Fibroblast of pulmonary artery (primary cell): ENCODE data around the gene SARS1.

Experiments used
- DNase-seq: peaks from one replicate; pipeline ENCODE4 v3.0.0-alpha.2; 2010; ENCODE audit warnings: low read depth
- H3K4me3 ChIP-seq: replicated peaks from 2 replicates; pipeline ENCODE4 v1.5.1; 2011; ENCODE audit warnings: low read depth, mild to moderate bottlenecking, control low read depth, low read length, moderate library complexity
- TF ChIP-seq, protein P1 (sequence below): IDR thresholded peaks from 2 replicates; pipeline ENCODE4 v1.5.1; 2011; ENCODE audit warnings: mild to moderate bottlenecking, control low read depth, low read length, inconsistent platforms; ENCODE audit errors: missing control alignments

Gene SARS1

DNA sequence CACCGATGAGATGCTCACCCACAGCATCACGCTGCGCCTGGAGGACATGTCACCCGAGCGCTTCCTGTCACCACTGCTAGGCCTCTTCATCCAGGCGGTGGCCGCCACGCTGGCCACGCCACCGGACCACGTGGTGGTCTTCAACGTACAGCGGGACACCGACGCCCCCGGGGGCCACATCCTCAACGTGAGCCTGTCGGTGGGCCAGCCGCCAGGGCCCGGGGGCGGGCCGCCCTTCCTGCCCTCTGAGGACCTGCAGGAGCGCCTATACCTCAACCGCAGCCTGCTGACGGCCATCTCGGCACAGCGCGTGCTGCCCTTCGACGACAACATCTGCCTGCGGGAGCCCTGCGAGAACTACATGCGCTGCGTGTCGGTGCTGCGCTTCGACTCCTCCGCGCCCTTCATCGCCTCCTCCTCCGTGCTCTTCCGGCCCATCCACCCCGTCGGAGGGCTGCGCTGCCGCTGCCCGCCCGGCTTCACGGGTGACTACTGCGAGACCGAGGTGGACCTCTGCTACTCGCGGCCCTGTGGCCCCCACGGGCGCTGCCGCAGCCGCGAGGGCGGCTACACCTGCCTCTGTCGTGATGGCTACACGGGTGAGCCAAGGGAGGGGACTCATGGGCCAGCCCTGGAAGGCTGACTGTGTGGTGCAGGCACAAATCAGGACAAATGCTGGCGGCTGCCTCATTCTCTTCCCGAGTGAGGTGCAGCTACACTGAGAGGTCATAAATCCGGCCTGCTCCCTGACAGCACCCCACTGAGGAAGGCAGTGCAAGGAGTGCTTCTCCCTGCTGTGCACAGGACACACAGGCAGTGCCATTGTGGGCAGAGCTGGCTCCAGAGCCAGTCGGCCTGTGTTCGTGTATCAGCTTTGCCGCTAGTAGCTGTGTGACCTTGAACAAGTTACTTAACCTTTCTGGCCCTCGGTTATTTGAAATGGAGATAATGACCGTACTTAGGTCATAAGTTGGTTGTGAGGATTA lies 45.1 kb downstream of the SARS1 start:
- no peak for DNase-seq
- TF ChIP-seq, protein P1, sequence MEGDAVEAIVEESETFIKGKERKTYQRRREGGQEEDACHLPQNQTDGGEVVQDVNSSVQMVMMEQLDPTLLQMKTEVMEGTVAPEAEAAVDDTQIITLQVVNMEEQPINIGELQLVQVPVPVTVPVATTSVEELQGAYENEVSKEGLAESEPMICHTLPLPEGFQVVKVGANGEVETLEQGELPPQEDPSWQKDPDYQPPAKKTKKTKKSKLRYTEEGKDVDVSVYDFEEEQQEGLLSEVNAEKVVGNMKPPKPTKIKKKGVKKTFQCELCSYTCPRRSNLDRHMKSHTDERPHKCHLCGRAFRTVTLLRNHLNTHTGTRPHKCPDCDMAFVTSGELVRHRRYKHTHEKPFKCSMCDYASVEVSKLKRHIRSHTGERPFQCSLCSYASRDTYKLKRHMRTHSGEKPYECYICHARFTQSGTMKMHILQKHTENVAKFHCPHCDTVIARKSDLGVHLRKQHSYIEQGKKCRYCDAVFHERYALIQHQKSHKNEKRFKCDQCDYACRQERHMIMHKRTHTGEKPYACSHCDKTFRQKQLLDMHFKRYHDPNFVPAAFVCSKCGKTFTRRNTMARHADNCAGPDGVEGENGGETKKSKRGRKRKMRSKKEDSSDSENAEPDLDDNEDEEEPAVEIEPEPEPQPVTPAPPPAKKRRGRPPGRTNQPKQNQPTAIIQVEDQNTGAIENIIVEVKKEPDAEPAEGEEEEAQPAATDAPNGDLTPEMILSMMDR: no peak
- H3K4me3 ChIP-seq: no peak overlapping the region

DNA sequence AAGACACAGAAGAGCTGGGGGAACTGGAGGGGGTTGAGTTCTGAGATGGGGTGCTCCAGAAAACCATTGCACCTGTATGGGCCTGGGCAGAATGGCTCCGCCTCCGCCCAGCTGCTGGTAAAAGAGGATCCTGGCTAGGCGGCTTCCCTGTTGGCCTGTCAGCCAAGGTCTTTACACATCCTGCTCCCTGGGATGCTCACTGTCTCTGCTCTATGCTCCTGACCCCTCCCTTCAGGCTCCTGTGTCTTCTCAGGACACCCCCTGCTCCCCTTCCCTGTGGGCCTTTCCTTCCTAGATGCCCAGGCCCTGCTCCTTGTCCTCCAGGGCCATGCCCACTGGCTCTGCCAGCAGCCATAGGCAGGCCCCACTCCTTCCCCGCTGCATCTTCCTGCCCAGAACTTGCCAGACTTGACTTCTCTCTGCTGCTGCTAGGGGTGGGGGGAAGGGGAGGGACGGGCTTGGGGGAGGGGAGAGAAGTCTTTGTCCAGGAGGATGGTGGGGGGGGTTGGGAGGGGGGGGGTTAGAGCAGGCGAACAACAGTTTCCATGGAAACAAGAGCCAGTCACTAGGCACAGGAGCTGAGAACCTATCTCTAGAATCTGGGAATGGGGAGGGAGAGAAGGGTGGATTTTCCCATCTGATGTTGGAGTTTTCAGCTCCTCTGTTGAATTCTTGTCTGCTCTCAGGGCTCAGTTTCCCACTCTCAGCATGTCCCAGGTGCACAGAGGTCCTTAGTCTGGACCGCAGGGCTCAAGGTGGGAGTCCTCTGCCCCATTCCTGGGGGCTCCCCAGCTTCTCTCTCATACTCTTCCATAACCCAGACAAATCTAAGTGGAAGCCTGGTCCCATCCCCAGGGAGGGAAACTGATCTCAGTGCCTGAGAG lies 46.2 kb downstream of the SARS1 start:
- TF ChIP-seq, protein P1: no peak
- H3K4me3 ChIP-seq: no peak overlapping the region
- no peak for DNase-seq

DNA sequence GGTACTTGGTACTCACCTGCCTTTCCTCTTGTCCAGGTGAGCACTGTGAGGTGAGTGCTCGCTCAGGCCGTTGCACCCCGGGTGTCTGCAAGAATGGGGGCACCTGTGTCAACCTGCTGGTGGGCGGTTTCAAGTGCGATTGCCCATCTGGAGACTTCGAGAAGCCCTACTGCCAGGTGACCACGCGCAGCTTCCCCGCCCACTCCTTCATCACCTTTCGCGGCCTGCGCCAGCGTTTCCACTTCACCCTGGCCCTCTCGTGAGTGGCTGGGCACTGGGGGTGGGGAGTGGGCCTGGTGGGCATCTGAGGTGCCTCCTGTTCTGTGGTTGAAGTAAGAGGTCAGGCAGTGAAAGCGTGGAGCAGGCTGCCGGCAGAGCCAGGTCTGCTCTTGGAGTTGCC lies 47.3 kb downstream of the SARS1 start:
- no peak overlapping the region for H3K4me3 ChIP-seq
- TF ChIP-seq, protein P1: no peak
- DNase-seq: no peak

DNA sequence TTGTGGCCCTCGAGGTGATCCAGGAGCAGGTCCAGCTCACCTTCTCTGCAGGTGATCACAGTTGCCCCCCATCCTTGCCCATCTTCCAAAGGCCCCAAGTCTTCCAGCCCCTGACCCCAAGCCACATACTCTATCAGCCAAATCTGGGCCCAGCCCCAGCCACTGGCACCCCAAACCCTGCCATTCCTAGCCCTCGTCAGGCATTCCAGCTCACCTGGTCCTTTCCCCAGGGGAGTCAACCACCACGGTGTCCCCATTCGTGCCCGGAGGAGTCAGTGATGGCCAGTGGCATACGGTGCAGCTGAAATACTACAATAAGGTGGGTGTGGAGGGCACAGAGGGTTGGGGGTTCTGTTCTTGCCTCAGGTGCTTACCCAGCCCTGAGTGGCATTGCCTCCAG lies 47.9 kb downstream of the SARS1 start:
- H3K4me3 ChIP-seq: no peak overlapping the region
- TF ChIP-seq, protein P1: no peak
- DNase-seq: no peak

DNA sequence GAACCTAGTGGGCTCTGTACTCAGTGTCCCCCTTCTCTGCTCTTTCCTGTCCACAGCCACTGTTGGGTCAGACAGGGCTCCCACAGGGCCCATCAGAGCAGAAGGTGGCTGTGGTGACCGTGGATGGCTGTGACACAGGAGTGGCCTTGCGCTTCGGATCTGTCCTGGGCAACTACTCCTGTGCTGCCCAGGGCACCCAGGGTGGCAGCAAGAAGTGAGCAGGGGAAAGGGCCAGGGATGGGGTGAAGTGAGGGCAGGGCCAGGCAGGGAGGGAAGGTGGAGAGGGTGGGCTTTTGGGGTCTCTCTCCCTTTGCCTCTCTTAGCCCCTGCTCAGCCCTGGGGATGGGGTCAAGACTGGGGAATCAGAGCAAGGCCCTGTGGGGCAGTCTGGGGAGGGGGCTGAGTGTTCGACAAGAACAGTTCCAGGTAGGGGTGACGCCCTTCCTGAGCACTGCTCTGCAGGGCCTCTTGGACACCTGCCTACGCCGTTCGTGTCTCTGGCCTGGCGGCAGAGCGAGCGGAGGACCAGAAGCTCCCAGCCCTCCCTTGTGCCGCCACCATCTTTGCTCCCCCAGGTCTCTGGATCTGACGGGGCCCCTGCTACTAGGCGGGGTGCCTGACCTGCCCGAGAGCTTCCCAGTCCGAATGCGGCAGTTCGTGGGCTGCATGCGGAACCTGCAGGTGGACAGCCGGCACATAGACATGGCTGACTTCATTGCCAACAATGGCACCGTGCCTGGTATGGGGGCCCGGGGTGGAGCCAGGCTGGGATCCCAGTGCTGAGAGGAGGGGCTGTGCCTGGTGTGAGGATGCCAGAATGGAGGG lies 48.7 kb downstream of the SARS1 start:
- DNase-seq: no peak
- TF ChIP-seq, protein P1: no peak
- H3K4me3 ChIP-seq: no peak overlapping the region

DNA sequence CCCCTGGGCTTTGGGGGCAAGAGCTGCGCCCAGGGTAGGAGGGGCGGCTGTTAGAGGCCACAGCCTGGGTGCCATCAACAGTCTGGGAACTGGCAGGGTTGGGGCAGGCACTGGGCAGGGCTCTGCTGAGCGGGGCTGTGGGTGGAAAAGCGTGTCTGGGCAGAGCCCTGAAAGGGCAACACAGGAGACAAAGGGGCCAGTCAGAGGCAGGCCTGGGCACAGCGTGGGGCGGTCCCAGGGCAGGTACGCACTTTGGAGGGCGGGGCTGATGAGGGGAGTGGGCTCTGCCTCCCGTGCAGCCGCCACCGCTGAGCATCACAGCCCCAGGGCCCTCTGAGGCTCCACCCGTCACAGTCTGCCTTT lies 49.5 kb downstream of the SARS1 start:
- TF ChIP-seq, protein P1: no peak
- DNase-seq: no peak
- H3K4me3 ChIP-seq: no peak overlapping the region
